ENCODE data around the gene SLC13A3. TPM values are rescaled to one million over a fixed set of nuclear protein-coding genes. Genes with fewer than 3 reads are reported as not detected.
A peak's percentile ranks its signal among the peaks of the same experiment; 100 is the strongest.

SLC13A3 gene
- total RNA-seq, 3 donors from 2014 or later (not counting 1 experiment from before 2014, with no cell fraction given): 0.63 TPM; not detected in 1

GRCh38 chr20:46695892-46696291 is 44.6 kb upstream of the SLC13A3 start:
- Mint-ChIP-seq H3K27ac (no peak overlapping the region), H3K36me3 (no peaks in the 10 kb centered on the region), H3K4me1 (peaks cover 0 to 5% of the 10 kb centered on the region in 2 donors), H3K27me3 (ENCODE audit: low read depth in 2 of 2) (peaks cover 13 to 24% of the 10 kb centered on the region in 2 donors), H3K4me3 (no peak overlapping the region), H3K9me3 (no peaks in the 10 kb centered on the region)
- Histone ChIP-seq H3K27ac (ENCODE audit: low read length) (no peak overlapping the region), H3K9me3 (ENCODE audit: control insufficient read depth, insufficient read depth, low read length) (no peaks in the 10 kb centered on the region), H3K4me3 (ENCODE audit: low read length) (no peak overlapping the region), H3K4me1 (ENCODE audit: control insufficient read depth, insufficient read depth, low read length) (no peaks in the 10 kb centered on the region), H3K27me3 (ENCODE audit: control insufficient read depth, insufficient read depth, low read length) (peaks cover 3% of the 10 kb centered on the region), H3K36me3 (ENCODE audit: control insufficient read depth, insufficient read depth, low read length) (no peaks in the 10 kb centered on the region)
- intact Hi-C loops (cut with micrococcal nuclease): no loop called here
- WGBS (ENCODE audit: insufficient coverage): 22% methylated on average over 3 of the region's 3 CpGs
- no peak for DNase-seq
- no peak for TF ChIP-seq CTCF (IDR thresholded peaks at IDR 0.05)
- ATAC-seq: no peak

- Mint-ChIP-seq H3K27me3 (ENCODE audit: low read depth in 2 of 2) (peaks cover 3 to 10% of the 10 kb centered on the region in 2 donors), H3K4me3 (no peak overlapping the region), H3K9me3 (no peaks in the 10 kb centered on the region), H3K36me3 (no peaks in the 10 kb centered on the region), H3K27ac (no peak overlapping the region), H3K4me1 (peaks cover 9 to 14% of the 10 kb centered on the region in 2 donors)
- intact Hi-C loops (cut with micrococcal nuclease): no loop called here
- Histone ChIP-seq H3K36me3 (ENCODE audit: control insufficient read depth, insufficient read depth, low read length) (no peaks in the 10 kb centered on the region), H3K9me3 (ENCODE audit: control insufficient read depth, insufficient read depth, low read length) (no peaks in the 10 kb centered on the region), H3K27me3 (ENCODE audit: control insufficient read depth, insufficient read depth, low read length) (no peaks in the 10 kb centered on the region), H3K4me1 (ENCODE audit: control insufficient read depth, insufficient read depth, low read length) (no peaks in the 10 kb centered on the region), H3K27ac (ENCODE audit: low read length) (no peak overlapping the region), H3K4me3 (ENCODE audit: low read length) (no peak overlapping the region)
- TF ChIP-seq CTCF (IDR thresholded peaks at IDR 0.05): no peak
- ATAC-seq: no peak
- WGBS (ENCODE audit: insufficient coverage): 50% methylated on average over 2 of the region's 2 CpGs
- DNase-seq: peak in 1 of 2 donors; percentile 38
Measured at GRCh38 chr20:46694484-46694883, 43.2 kb upstream of the SLC13A3 start.

GRCh38 chr20:46691196-46691595 is 39.9 kb upstream of the SLC13A3 start:
- H3K27me3 Mint-ChIP-seq (ENCODE audit: low read depth in 2 of 2): no peaks in the 10 kb centered on the region
- H3K27ac ChIP-seq (ENCODE audit: low read length): no peak overlapping the region
- ATAC-seq (no peak), DNase-seq (no peak)
- 83% methylated on average over 2 of the region's 4 CpGs for WGBS (ENCODE audit: insufficient coverage)
- H3K27me3 ChIP-seq (ENCODE audit: control insufficient read depth, insufficient read depth, low read length): no peaks in the 10 kb centered on the region
- H3K9me3 Mint-ChIP-seq: no peaks in the 10 kb centered on the region
- H3K4me3 Mint-ChIP-seq: peak overlapping the region; percentile 38
- TF ChIP-seq CTCF (IDR thresholded peaks at IDR 0.05): no peak
- no peaks in the 10 kb centered on the region for H3K9me3 ChIP-seq (ENCODE audit: control insufficient read depth, insufficient read depth, low read length)
- intact Hi-C loops (cut with micrococcal nuclease): no loop called here
- no peak overlapping the region for H3K27ac Mint-ChIP-seq
- H3K36me3 ChIP-seq (ENCODE audit: control insufficient read depth, insufficient read depth, low read length): peaks cover 7% of the 10 kb centered on the region
- peaks cover 37 to 42% of the 10 kb centered on the region in 2 donors for H3K4me1 Mint-ChIP-seq
- H3K36me3 Mint-ChIP-seq: no peaks in the 10 kb centered on the region
- peaks cover 23% of the 10 kb centered on the region for H3K4me1 ChIP-seq (ENCODE audit: control insufficient read depth, insufficient read depth, low read length)
- H3K4me3 ChIP-seq (ENCODE audit: low read length): no peak overlapping the region

Measured in natural killer cell (primary cell).